ENCODE measurements around the gene PKP4. TPM values are rescaled to one million over a fixed set of nuclear protein-coding genes. Genes with fewer than 3 reads are reported as not detected.

Gene PKP4
- polyA plus RNA-seq, 1 donor from 2014 or later: 24.2 TPM

GRCh38 chr2:158670292-158670691 lies 213.5 kb downstream of the PKP4 start:
- no peak overlapping the region for H3K27ac ChIP-seq (ENCODE audit: low read length)
- H3K36me3 ChIP-seq (ENCODE audit: insufficient read depth, low read length): peaks cover 5% of the 10 kb centered on the region
- H3K79me2 ChIP-seq (replicated peaks; ENCODE audit: insufficient read depth, low read length): no peaks in the 10 kb centered on the region
- H3K9me3 ChIP-seq (ENCODE audit: low read length): no peaks in the 10 kb centered on the region
- H3K9me2 ChIP-seq (ENCODE audit: insufficient read depth, low read length): no peaks in the 10 kb centered on the region
- no peaks in the 10 kb centered on the region for H3F3A ChIP-seq (ENCODE audit: insufficient read depth, low read length, poor library complexity, severe bottlenecking)
- no peak overlapping the region for H2AFZ ChIP-seq (ENCODE audit: low read depth, low read length)
- no peak overlapping the region for H3K9ac ChIP-seq (ENCODE audit: low read length)
- H4K20me1 ChIP-seq (ENCODE audit: insufficient read depth): no peaks in the 10 kb centered on the region
- H3K27me3 ChIP-seq (ENCODE audit: insufficient read depth, low read depth, low read length): no peaks in the 10 kb centered on the region
- no peak overlapping the region for H3K4me2 ChIP-seq (ENCODE audit: low read length)
- H3K4me3 ChIP-seq (ENCODE audit: low read length): no peak overlapping the region
- TF ChIP-seq REST (IDR thresholded peaks at IDR 0.05; ENCODE audit: borderline replicate concordance): no peak
- TF ChIP-seq EZH2 (IDR thresholded peaks at IDR 0.05; ENCODE audit: borderline replicate concordance, insufficient read depth, low read length, poor library complexity, severe bottlenecking): no peak
- TF ChIP-seq EP300 (conservative IDR thresholded peaks at IDR 0.05; ENCODE audit: poor library complexity, severe bottlenecking): no peak
- no peak for TF ChIP-seq CTCF (IDR thresholded peaks at IDR 0.05; ENCODE audit: poor library complexity, severe bottlenecking)
- TF ChIP-seq SMC3 (conservative IDR thresholded peaks at IDR 0.05; ENCODE audit: poor library complexity): no peak
- TF ChIP-seq RAD21 (conservative IDR thresholded peaks at IDR 0.05): no peak
- no peak for TF ChIP-seq TAF1 (IDR thresholded peaks at IDR 0.05; ENCODE audit: low read depth)
- TF ChIP-seq MXI1 (conservative IDR thresholded peaks at IDR 0.05; ENCODE audit: poor library complexity, severe bottlenecking): no peak
- no peak for TF ChIP-seq POLR2AphosphoS5 (IDR thresholded peaks at IDR 0.05)

GRCh38 chr2:158671360-158672245 lies 214.9 kb downstream of the PKP4 start:
- H3K79me2 ChIP-seq (replicated peaks; ENCODE audit: insufficient read depth, low read length): no peaks in the 10 kb centered on the region
- H3K4me2 ChIP-seq (ENCODE audit: low read length): no peak overlapping the region
- no peaks in the 10 kb centered on the region for H3K9me2 ChIP-seq (ENCODE audit: insufficient read depth, low read length)
- peaks cover 5% of the 10 kb centered on the region for H3K36me3 ChIP-seq (ENCODE audit: insufficient read depth, low read length)
- H3K27ac ChIP-seq (ENCODE audit: low read length): no peak overlapping the region
- H3K27me3 ChIP-seq (ENCODE audit: insufficient read depth, low read depth, low read length): no peaks in the 10 kb centered on the region
- H3F3A ChIP-seq (ENCODE audit: insufficient read depth, low read length, poor library complexity, severe bottlenecking): no peaks in the 10 kb centered on the region
- H2AFZ ChIP-seq (ENCODE audit: low read depth, low read length): no peak overlapping the region
- TF ChIP-seq EZH2 (IDR thresholded peaks at IDR 0.05; ENCODE audit: borderline replicate concordance, insufficient read depth, low read length, poor library complexity, severe bottlenecking) (no peak), RAD21 (conservative IDR thresholded peaks at IDR 0.05) (no peak), REST (IDR thresholded peaks at IDR 0.05; ENCODE audit: borderline replicate concordance) (no peak), SMC3 (conservative IDR thresholded peaks at IDR 0.05; ENCODE audit: poor library complexity) (no peak), EP300 (conservative IDR thresholded peaks at IDR 0.05; ENCODE audit: poor library complexity, severe bottlenecking) (no peak), TAF1 (IDR thresholded peaks at IDR 0.05; ENCODE audit: low read depth) (no peak), CTCF (IDR thresholded peaks at IDR 0.05; ENCODE audit: poor library complexity, severe bottlenecking) (no peak), MXI1 (conservative IDR thresholded peaks at IDR 0.05; ENCODE audit: poor library complexity, severe bottlenecking) (no peak), POLR2AphosphoS5 (IDR thresholded peaks at IDR 0.05) (no peak)
- no peak overlapping the region for H3K4me3 ChIP-seq (ENCODE audit: low read length)
- H4K20me1 ChIP-seq (ENCODE audit: insufficient read depth): no peaks in the 10 kb centered on the region
- no peak overlapping the region for H3K9ac ChIP-seq (ENCODE audit: low read length)
- no peaks in the 10 kb centered on the region for H3K9me3 ChIP-seq (ENCODE audit: low read length)
